Progenitor cell of endocrine pancreas (in vitro differentiated cells): ENCODE measurements around the gene IQCF2. TPM values are rescaled to one million over a fixed set of nuclear protein-coding genes. Genes with fewer than 3 reads are reported as not detected.

Experiments used
- DNase-seq: peaks from one replicate; pipeline ENCODE4 v3.0.0; 2021; ENCODE audit warnings: low spot score; ENCODE audit not compliant: unreplicated experiment
- H3K27ac Mint-ChIP-seq: 2 replicates; pipeline ENCODE4 v1.8.0; 2021; ENCODE audit warnings: mild to moderate bottlenecking, moderate library complexity, mixed read lengths
- H3K27me3 Mint-ChIP-seq: 2 replicates; pipeline ENCODE4 v1.8.0; 2021; ENCODE audit warnings: mixed read lengths
- H3K36me3 Mint-ChIP-seq: 2 replicates; pipeline ENCODE4 v1.8.0; 2022; ENCODE audit warnings: mixed read lengths; ENCODE audit not compliant: insufficient read depth
- H3K4me1 Mint-ChIP-seq: 2 replicates; pipeline ENCODE4 v1.8.0; 2021; ENCODE audit warnings: low read depth, mixed read lengths
- H3K4me3 Mint-ChIP-seq: 2 replicates; pipeline ENCODE4 v1.8.0; 2021; ENCODE audit warnings: low read depth, mild to moderate bottlenecking, moderate library complexity, mixed read lengths
- H3K9me3 Mint-ChIP-seq: 2 replicates; pipeline ENCODE4 v1.8.0; 2021; ENCODE audit warnings: low read depth, mixed read lengths
- CTCF ChIP-seq: fragments of 200-600 bp; sonication (generic); IDR thresholded peaks from one replicate; pipeline ENCODE4 v1.5.0; 2021; ENCODE audit warnings: antibody characterized with exemption, mild to moderate bottlenecking; ENCODE audit not compliant: unreplicated experiment
- total RNA-seq: library from RNA; stranded (reverse); gene quantifications from 2 replicates; pipeline ENCODE4 v1.2.1, GENCODE V29; 2021

The IQCF2 gene
- total RNA-seq, 1 donor from 2014 or later: not detected

GRCh38 chr3:51817375-51817774 is 44.0 kb upstream of the IQCF2 start:
- Mint-ChIP-seq H3K27me3 (peaks cover 10% of the 10 kb centered on the region), H3K9me3 (peaks cover 6% of the 10 kb centered on the region), H3K4me3 (no peak overlapping the region), H3K27ac (no peak overlapping the region), H3K36me3 (no peaks in the 10 kb centered on the region), H3K4me1 (no peaks in the 10 kb centered on the region)
- DNase-seq: no peak
- TF ChIP-seq CTCF: no peak

GRCh38 chr3:51819151-51819550 is 42.3 kb upstream of the IQCF2 start:
- no peak overlapping the region for H3K4me3 Mint-ChIP-seq
- H3K9me3 Mint-ChIP-seq: peaks cover 9% of the 10 kb centered on the region
- no peaks in the 10 kb centered on the region for H3K4me1 Mint-ChIP-seq
- DNase-seq: no peak
- no peak for TF ChIP-seq CTCF
- H3K27me3 Mint-ChIP-seq: peaks cover 10% of the 10 kb centered on the region
- H3K27ac Mint-ChIP-seq: no peak overlapping the region
- H3K36me3 Mint-ChIP-seq: no peaks in the 10 kb centered on the region

DNA sequence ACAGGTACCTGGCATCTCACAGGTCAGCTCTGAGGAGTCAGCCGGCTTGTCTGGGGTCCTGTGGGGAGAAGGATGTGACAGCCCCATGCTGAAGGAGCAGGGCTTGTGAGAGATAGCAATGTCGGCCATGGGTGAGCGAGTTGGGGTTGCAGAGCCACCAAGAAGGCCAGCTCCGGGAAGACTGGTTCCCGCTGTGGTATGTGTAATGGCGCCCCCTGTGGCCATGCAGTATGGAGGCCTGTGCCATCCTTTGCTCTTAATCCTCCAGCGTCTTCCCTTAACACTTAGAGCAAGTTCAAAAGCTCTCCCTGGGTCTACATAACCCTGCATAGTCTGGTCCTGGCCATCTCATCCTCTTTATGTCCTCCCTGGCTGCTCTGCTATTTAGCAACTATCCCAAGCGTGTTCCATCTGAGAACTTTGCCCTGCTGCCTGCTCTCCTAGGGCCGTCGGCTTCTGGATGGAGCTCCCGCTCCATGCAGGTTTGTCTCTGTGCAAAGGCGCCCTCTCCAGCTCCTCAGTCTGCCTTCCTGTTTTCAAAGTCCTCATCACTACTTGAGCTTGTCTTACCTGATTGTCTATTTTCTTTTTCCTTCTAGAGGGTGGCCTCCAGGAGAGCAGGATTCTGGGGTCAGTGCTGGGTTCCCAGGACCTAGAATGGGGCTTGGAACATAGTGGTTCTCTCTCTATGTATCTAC is 41.6 kb upstream of the IQCF2 start:
- no peaks in the 10 kb centered on the region for H3K36me3 Mint-ChIP-seq
- no peaks in the 10 kb centered on the region for H3K4me1 Mint-ChIP-seq
- H3K9me3 Mint-ChIP-seq: peaks cover 9% of the 10 kb centered on the region
- TF ChIP-seq CTCF: peak; percentile 53
- H3K27me3 Mint-ChIP-seq: peaks cover 10% of the 10 kb centered on the region
- no peak overlapping the region for H3K4me3 Mint-ChIP-seq
- no peak overlapping the region for H3K27ac Mint-ChIP-seq
- peak; percentile 18 for DNase-seq

DNA sequence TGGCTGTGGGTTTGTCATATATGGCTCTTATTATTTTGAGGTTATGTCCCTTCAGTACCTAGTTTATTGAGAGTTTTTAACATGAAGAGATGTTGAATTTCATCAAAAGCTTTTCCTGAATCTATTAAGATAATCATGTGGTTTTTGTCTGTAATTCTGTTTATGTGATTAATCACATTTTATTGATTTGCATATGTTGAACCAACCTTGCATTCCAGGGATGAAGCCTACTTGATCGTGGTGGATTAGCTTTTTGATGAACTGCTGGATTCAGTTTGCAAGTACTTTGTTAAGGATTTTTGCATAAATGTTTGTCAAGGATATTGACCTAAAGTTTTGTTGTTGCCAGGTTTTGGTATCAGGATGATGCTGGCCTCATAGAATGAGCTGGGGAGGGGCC is 33.1 kb upstream of the IQCF2 start:
- peaks cover 20% of the 10 kb centered on the region for H3K9me3 Mint-ChIP-seq
- no peak overlapping the region for H3K4me3 Mint-ChIP-seq
- no peak overlapping the region for H3K27ac Mint-ChIP-seq
- H3K36me3 Mint-ChIP-seq: no peaks in the 10 kb centered on the region
- H3K27me3 Mint-ChIP-seq: no peaks in the 10 kb centered on the region
- no peaks in the 10 kb centered on the region for H3K4me1 Mint-ChIP-seq
- DNase-seq: no peak
- TF ChIP-seq CTCF: no peak

GRCh38 chr3:51830345-51830744 is 31.1 kb upstream of the IQCF2 start:
- no peak overlapping the region for H3K4me3 Mint-ChIP-seq
- H3K27ac Mint-ChIP-seq: no peak overlapping the region
- no peak for TF ChIP-seq CTCF
- no peaks in the 10 kb centered on the region for H3K27me3 Mint-ChIP-seq
- no peaks in the 10 kb centered on the region for H3K4me1 Mint-ChIP-seq
- DNase-seq: no peak
- no peaks in the 10 kb centered on the region for H3K36me3 Mint-ChIP-seq
- peaks cover 26% of the 10 kb centered on the region for H3K9me3 Mint-ChIP-seq
